GM12872 (cell line): ENCODE results near the gene GALNTL6.

Experiments
- CTCF ChIP-seq: IDR thresholded peaks from 3 replicates; pipeline ENCODE4 v1.5.1; 2011; ENCODE audit warnings: low read depth, mild to moderate bottlenecking, low read length, moderate library complexity; ENCODE audit not compliant: insufficient read depth

GALNTL6 gene

GRCh38 chr4:171846232-171846631 lies 33.0 kb downstream of the GALNTL6 start:
- peak; percentile 71 for TF ChIP-seq CTCF

DNA sequence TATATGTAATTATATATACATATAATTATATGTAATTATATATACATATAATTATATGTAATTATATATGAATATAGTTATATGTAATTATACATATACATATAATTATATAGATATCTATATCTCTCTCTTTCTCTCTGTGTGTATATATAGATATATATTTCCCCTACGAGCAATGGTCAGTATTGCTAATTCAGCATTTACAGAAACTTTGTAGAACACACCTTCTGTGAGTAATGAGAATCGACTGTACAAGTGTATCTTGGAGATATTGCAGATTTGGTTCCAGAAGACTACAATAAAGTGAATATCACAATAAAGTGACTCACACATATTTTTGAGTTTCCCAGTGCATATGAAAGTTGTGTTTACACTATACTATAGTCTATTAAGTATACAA lies 33.7 kb downstream of the GALNTL6 start:
- TF ChIP-seq CTCF: no peak

DNA sequence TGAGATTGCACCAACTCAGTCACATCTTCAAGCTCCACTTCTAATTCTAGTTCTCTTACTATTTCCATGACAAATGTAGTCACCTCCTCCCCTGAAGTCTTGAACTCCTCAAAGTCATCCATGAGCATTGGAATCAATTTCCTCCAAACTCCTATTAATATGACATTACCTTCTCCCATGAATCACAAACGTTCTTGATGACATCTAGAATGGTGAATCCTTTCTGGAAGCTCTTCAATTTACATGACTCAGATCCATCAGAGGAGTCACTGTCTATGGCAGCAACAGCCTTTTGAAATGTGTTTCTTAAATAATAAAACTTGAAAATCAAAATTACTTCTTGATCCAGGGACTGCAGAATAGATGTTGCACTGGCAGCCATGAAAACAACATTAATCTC lies 34.5 kb downstream of the GALNTL6 start:
- no peak for TF ChIP-seq CTCF

DNA sequence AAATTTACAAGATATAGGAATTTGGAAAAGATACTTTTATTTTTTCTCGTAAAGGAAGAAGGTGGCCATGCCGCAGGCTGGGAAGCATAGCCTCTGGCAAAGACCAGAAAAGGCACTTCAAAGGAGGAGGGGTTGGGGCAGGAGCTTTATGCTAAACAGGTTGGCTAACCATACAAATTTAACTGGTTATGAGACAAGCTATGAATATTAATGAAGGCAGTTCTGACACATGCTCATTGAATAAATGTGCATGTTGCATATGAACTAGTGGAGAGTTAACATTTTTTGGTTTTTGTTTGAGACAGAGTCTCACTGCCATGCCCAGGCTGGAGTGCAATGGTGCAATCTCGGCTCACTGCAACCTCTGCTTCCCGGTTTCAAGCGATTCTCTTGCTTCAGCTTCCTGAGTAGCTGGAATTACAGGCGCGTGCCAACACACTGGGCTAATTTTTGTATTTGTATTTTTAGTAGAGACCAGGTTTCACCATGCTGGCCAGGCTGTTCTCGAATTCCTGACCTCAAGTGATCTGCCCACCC lies 36.5 kb downstream of the GALNTL6 start:
- no peak for TF ChIP-seq CTCF

DNA sequence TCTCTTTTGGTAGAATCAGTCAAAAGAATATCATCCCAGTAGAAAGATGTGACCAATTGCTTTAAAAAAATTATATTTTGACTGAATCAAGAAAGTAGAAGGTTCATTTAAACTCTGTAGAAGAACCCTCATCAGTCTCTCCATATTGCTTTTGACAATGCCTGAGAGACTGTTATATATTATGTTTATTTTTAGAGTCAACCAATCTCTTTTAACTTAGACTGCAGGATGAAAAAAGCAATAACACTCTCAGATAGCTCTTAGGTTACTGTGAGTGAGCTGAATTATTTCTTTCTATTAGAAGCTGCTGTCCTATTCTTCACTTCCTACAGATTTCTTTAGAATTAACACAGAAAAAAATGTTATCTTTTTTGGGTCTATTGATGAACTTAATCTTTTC lies 38.1 kb downstream of the GALNTL6 start:
- no peak for TF ChIP-seq CTCF

GRCh38 chr4:171857302-171858012 lies 44.3 kb downstream of the GALNTL6 start:
- TF ChIP-seq CTCF: no peak

- no peak for TF ChIP-seq CTCF
Observed at GRCh38 chr4:171875291-171875690, 62.1 kb downstream of the GALNTL6 start.
